Fibroblast of villous mesenchyme (primary cell): ENCODE results near the gene STAG1. TPM values are rescaled to one million over a fixed set of nuclear protein-coding genes. Genes with fewer than 3 reads are reported as not detected.
"Not testable (repeated sequence)": the region's sequence is repeated elsewhere in the genome, so short reads cannot be mapped to it uniquely, and the experiment has no call there.

ENCODE experiments used
- DNase-seq: peaks from one replicate; pipeline ENCODE4 v3.0.0-alpha.2; 2010; ENCODE audit warnings: low read depth
- H3K4me3 ChIP-seq: 2 replicates; pipeline ENCODE4 v1.5.1; 2011; ENCODE audit warnings: low read depth, mild to moderate bottlenecking, low read length
- total RNA-seq: library from RNA; depleted of rRNA; stranded (reverse); fragments of >200 nt; gene quantifications from 2 replicates; pipeline ENCODE4 v1.2.3, GENCODE V29; 2012
- TF ChIP-seq, protein P1 (sequence below): IDR thresholded peaks from 2 replicates; pipeline ENCODE4 v1.5.1; 2012; ENCODE audit warnings: low read depth, mild to moderate bottlenecking, low read length; ENCODE audit not compliant: insufficient read depth

STAG1 gene
- total RNA-seq, 1 donor = 52.7 TPM

DNA sequence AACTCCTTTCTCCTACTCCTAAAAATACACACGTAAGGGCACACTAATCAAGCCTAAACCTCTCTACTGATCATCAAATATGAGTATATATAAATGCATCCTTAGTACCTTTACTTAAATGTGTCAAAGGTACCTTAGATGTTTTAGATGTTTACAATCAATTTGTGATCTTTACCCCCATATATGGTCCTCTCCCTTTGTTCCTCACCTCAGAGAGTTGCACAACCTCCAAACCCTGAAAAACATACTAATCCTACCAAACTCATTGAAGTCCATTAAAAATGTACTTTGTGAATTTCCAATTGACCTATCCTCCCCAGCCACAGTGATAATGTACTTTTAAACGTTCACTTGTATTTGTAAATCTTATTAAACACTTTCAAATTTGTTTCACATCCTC is 249.1 kb downstream of the STAG1 start:
- no peak overlapping the region for H3K4me3 ChIP-seq
- no peak for DNase-seq
- TF ChIP-seq, protein P1, sequence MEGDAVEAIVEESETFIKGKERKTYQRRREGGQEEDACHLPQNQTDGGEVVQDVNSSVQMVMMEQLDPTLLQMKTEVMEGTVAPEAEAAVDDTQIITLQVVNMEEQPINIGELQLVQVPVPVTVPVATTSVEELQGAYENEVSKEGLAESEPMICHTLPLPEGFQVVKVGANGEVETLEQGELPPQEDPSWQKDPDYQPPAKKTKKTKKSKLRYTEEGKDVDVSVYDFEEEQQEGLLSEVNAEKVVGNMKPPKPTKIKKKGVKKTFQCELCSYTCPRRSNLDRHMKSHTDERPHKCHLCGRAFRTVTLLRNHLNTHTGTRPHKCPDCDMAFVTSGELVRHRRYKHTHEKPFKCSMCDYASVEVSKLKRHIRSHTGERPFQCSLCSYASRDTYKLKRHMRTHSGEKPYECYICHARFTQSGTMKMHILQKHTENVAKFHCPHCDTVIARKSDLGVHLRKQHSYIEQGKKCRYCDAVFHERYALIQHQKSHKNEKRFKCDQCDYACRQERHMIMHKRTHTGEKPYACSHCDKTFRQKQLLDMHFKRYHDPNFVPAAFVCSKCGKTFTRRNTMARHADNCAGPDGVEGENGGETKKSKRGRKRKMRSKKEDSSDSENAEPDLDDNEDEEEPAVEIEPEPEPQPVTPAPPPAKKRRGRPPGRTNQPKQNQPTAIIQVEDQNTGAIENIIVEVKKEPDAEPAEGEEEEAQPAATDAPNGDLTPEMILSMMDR = no peak

DNA sequence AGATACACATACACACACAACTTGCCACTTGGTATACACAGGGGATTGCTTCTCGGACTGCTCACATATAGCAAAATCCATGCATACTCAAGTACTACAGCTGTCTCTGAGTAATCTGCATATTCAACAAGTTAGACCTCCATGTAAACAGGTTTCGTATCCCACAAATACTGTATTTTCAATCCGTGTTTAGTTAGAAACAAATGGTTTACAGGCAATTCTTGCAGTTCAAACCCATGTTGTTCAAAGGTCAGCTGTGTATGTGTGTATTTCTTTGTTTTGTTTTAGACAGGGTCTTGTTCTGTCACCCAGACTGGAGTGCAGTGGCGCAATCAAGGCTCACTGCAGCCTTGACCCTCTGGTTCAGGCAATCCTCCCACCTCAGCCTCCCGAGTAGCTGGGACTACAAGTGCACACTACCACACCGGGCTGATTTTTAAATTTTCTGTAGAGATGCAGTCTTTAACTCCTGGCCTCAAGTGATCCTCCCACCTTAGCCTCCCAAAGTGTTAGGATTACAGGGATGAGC is 253.2 kb downstream of the STAG1 start:
- DNase-seq = no peak
- TF ChIP-seq, protein P1 = no peak
- H3K4me3 ChIP-seq = no peak overlapping the region

DNA sequence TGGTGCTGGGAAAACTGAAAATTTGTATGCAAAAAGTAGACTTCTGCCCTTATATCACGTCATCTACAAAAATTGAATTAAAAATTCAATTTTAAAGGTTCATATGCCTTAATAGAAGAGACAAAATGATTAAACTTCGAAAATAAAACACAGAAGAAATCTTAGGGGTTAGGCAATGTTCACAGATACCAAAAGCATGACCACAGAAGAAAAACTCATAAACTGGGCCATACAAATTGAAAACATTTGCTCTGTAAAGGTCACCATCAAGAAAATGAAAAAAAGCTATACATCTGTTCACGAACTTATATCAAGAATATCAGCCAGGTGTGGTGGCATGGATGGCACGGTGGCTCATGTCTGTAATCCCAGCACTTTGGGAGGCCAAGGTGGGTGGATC is 257.0 kb downstream of the STAG1 start:
- TF ChIP-seq, protein P1 = no peak
- DNase-seq = peak; percentile 42

DNA sequence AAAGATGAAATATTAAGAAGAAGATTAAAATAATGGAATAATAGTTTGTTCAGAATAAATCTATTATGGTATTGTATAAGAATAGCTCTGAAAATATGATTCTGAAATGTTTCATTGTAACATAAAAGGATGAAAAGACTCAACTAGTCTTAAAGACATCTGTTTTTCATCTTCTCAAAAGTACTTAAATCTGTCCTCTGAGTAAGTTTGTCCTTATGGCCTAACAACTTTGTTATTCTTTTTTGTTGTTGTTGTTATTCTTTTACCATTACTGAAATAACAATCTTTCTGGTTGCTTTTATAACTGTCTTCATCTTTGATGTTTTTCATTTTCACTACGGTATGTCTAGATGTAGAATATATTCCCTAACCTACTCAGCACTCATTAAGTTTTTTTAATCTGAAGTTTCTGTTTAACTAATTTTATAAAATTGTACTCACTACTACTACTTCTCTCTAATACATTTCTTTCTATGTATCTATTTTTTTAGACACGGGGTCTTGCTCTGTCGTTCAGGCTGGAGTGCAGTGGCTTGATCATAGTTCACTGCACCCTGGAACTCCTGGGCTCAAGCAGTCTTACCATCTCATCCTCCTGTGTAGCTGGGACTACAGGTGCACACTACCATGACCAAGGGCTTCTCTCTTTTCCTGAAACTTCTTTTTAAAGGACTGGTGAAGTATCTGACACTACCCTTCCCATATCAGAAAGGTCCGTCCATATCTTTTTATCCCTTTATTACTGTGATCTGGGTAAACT is 261.4 kb downstream of the STAG1 start:
- no peak overlapping the region for H3K4me3 ChIP-seq
- DNase-seq = peak; percentile 59

More for the DNA sequence above, 257.0 kb downstream of the STAG1 start:
- H3K4me3 ChIP-seq = no peak overlapping the region

DNA sequence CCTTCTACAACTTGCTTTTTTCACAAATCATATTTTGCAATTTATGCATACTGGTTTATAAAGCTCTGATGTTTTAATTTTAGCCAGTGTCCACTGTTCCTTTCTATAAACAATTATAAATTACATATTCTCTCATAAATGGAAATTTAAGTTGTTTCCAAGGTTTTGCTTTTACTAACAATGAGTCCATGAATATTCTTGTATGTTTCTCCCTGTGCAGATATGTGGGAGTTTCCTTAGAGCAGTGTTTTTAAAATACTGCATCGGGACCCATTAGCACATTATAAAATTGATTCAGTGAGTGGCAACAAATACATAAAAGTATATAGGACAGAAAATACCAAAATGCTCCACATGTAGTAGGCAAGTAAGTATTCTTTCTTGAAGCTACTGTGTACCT is 266.4 kb downstream of the STAG1 start:
- H3K4me3 ChIP-seq = no peak overlapping the region
- DNase-seq = no peak
- TF ChIP-seq, protein P1 = no peak

More for the DNA sequence above, 261.4 kb downstream of the STAG1 start:
- TF ChIP-seq, protein P1 = no peak

DNA sequence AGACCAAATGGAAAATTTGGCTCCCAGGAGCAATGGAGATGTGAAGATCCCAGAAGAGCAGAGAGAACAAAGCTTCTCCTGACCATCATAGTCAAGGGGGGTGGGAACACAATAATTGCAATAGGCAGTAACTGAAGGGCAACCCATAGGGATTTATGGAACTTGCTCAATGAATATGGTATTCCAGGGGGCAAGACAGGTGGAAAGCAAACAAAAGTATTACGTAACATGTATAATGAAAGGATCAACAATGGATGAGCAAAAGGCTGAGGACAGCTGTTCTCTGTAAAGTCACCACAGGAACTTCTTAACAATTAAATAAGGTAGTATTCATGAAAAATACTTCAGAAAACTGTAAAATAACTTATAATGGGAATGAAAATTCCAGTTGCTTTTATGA is 275.9 kb downstream of the STAG1 start:
- DNase-seq = no peak
- no peak overlapping the region for H3K4me3 ChIP-seq
- TF ChIP-seq, protein P1 = no peak

DNA sequence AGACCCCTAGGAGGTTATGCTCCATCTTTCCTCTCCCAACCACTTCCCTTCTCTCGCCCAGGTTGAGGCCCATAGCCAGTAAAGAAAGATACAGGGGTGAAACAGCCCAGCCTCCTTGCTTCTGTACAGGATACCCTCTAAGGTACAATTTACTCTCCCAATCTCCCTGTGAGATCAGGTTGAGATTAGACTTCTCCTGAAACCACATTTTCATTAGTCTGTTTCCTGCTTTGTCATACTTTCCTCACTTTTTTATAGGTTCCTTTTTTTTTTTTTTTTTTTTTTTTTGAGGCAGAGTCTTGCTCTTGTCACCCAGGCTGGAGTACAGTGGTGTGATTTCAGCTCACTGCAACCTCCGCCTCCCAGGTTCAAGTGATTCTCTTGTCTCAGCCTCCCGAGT is 277.3 kb downstream of the STAG1 start:
- DNase-seq, H3K4me3 ChIP-seq: not testable (repeated sequence)
